Smooth muscle cell of trachea (primary cell): ENCODE measurements around the gene CTSG. TPM values are rescaled to one million over a fixed set of nuclear protein-coding genes. Genes with fewer than 3 reads are reported as not detected.

Source experiments
- total RNA-seq: library from RNA; depleted of rRNA; stranded (reverse); fragments of >200 nt; gene quantifications from 2 replicates; pipeline ENCODE4 v1.2.1, GENCODE V29; 2014

CTSG gene
- not detected in 2 replicates for total RNA-seq

GRCh38 chr14:24576182-24576581 is at the start of gene CTSG:
Gene CTSG, minus strand, starts transcription at chr14:24576250. Its CDS starts 27 bp downstream, at chr14:24576223.

GRCh38 chr14:24609655-24610344 is 33.8 kb upstream of the CTSG start, which contains the start of gene GZMH:
Gene GZMH, minus strand, starts transcription at chr14:24609685. Its CDS starts 72 bp downstream, at chr14:24609613.

Other genes starting within 250 kb of the CTSG start
- 9.6 and 11.7 TPM in 2 replicates for gene ADCY4, start 241.2 kb downstream of the CTSG start, total RNA-seq
- 2.9 and 6.8 TPM in 2 replicates for gene RIPK3, start 236.3 kb downstream of the CTSG start, total RNA-seq
- gene NFATC4, start 208.1 kb downstream of the CTSG start, total RNA-seq, result 108 and 149 TPM in 2 replicates
- 20.4 and 42.7 TPM in 2 replicates for gene NYNRIN, start 177.2 kb downstream of the CTSG start, total RNA-seq
- gene CBLN3, start 146.6 kb downstream of the CTSG start, total RNA-seq, result 4.1 and 11.4 TPM in 2 replicates
- gene KHNYN, start 146.3 kb downstream of the CTSG start, total RNA-seq, result 55.3 and 67.8 TPM in 2 replicates
- 12.4 and 16.4 TPM in 2 replicates for gene SDR39U1, start 133.5 kb downstream of the CTSG start, total RNA-seq
- not detected in 2 replicates for gene CMA1, start 68.0 kb downstream of the CTSG start, total RNA-seq
- not detected in 2 replicates for gene GZMH, start 33.4 kb upstream of the CTSG start, total RNA-seq
- not detected in 2 replicates for gene GZMB, start 57.9 kb upstream of the CTSG start, total RNA-seq